Measurements from ENCODE around the gene FKTN. TPM values are rescaled to one million over a fixed set of nuclear protein-coding genes. Genes with fewer than 3 reads are reported as not detected.

Gene FKTN
- total and polyA plus RNA-seq, 2 donors (not counting 1 experiment from before 2014, with no cell fraction given), result 5.3 to 16.2 TPM

- Histone ChIP-seq H3K4me3 (ENCODE audit: control extremely low read depth in 1 of 5, extremely low read depth in 1 of 5, insufficient read depth in 1 of 5, low read depth in 2 of 5, low read length in 4 of 5) (no peak overlapping the region), H3K27me3 (replicated peaks in 1 of 4; ENCODE audit: control extremely low read depth in 1 of 4, control insufficient read depth in 3 of 4, insufficient read depth in 4 of 4, low read length in 3 of 4) (no peaks in the 10 kb centered on the region), H3K36me3 (replicated peaks in 1 of 2; ENCODE audit: control extremely low read depth in 1 of 2, control insufficient read depth in 1 of 2, extremely low read depth in 1 of 2, insufficient read depth in 2 of 2, low read length in 1 of 2) (peaks cover 2 to 4% of the 10 kb centered on the region in 2 experiments), H3K79me2 (ENCODE audit: control insufficient read depth, insufficient read depth, low read length) (no peaks in the 10 kb centered on the region), H3K27ac (ENCODE audit: low read length in 2 of 2) (no peak overlapping the region), H4K20me1 (ENCODE audit: control insufficient read depth, insufficient read depth, low read length, poor library complexity, severe bottlenecking) (no peaks in the 10 kb centered on the region), H2AFZ (ENCODE audit: insufficient read depth, low read depth, low read length, poor library complexity, severe bottlenecking) (no peak overlapping the region), H3K4me2 (replicated peaks; ENCODE audit: low read depth, low read length, poor library complexity, severe bottlenecking) (no peak overlapping the region), H3K9ac (ENCODE audit: low read length) (no peak overlapping the region), H3K4me1 (ENCODE audit: control insufficient read depth in 2 of 2, insufficient read depth in 2 of 2, low read length in 2 of 2) (no peaks in the 10 kb centered on the region), H3K9me3 (ENCODE audit: control extremely low read depth in 1 of 3, control insufficient read depth in 2 of 3, insufficient read depth in 1 of 3, low read length in 2 of 3) (no peaks in the 10 kb centered on the region)
- intact Hi-C loops (cut with micrococcal nuclease), result no loop called here
- ATAC-seq (ENCODE audit: low read depth) (no peak), DNase-seq (no peak)
- Mint-ChIP-seq H3K4me3 (no peak overlapping the region), H3K27ac (no peak overlapping the region), H3K9me3 (ENCODE audit: insufficient read depth) (no peaks in the 10 kb centered on the region), H3K4me1 (no peaks in the 10 kb centered on the region), H3K27me3 (no peaks in the 10 kb centered on the region)
- no CpG with 5 or more reads among the region's 2 CpGs for WGBS (ENCODE audit: insufficient coverage)
- TF ChIP-seq EZH2 (IDR thresholded peaks at IDR 0.05; ENCODE audit: borderline replicate concordance, insufficient read depth, low read depth, low read length, poor library complexity, severe bottlenecking), result no peak
- no peak for TF ChIP-seq CTCF (IDR thresholded peaks at IDR 0.05)
- ChIA-PET CTCF (interaction anchor here (1.2 to 1.3 kb wide), 2 partner anchors 12 to 94 kb away, joined by 3 to 4 read pairs; no protein-coding TSS in a partner anchor), POLR2A (no interaction called here)
Measured at GRCh38 chr9:105621001-105621400, 63.1 kb downstream of the FKTN start.

DNA sequence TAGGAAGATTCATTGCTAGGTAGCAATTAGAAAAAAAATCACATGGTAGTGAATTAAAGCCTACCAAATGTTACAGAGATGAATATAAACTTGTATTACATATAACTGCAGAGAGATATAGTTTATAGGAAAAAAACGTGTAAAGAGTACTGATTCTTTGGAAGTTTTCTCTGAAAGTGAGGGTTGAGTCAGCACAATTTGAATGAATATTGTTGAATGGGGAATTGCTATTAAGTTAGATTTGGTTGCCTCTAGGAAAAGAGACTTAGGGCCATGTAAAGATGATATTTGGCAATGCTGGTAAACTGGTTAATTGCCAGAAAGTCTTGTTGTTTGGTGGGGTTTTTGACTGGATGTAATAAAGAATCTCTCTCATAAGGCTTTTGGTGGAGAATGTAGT, 67.2 kb downstream of the FKTN start:
- ChIA-PET POLR2A (no interaction called here), CTCF (interaction anchor here (0.9 kb wide), 1 partner anchor 256 kb away, joined by 4 read pairs; no protein-coding TSS in a partner anchor)
- 100% methylated on average over 1 of the region's 1 CpG for WGBS (ENCODE audit: insufficient coverage)
- H3K27ac Mint-ChIP-seq, result no peak overlapping the region
- H3K9me3 Mint-ChIP-seq (ENCODE audit: insufficient read depth), result no peaks in the 10 kb centered on the region
- no peaks in the 10 kb centered on the region for H3K27me3 Mint-ChIP-seq
- no peak overlapping the region for H3K27ac ChIP-seq (ENCODE audit: low read length in 2 of 2)
- H3K36me3 ChIP-seq (replicated peaks in 1 of 2; ENCODE audit: control extremely low read depth in 1 of 2, control insufficient read depth in 1 of 2, extremely low read depth in 1 of 2, insufficient read depth in 2 of 2, low read length in 1 of 2), result peaks cover 2 to 7% of the 10 kb centered on the region in 2 experiments
- no peaks in the 10 kb centered on the region for H4K20me1 ChIP-seq (ENCODE audit: control insufficient read depth, insufficient read depth, low read length, poor library complexity, severe bottlenecking)
- no peak overlapping the region for H3K4me2 ChIP-seq (replicated peaks; ENCODE audit: low read depth, low read length, poor library complexity, severe bottlenecking)
- TF ChIP-seq CTCF (IDR thresholded peaks at IDR 0.05), result no peak
- no peak for TF ChIP-seq EZH2 (IDR thresholded peaks at IDR 0.05; ENCODE audit: borderline replicate concordance, insufficient read depth, low read depth, low read length, poor library complexity, severe bottlenecking)
- no peak for ATAC-seq (ENCODE audit: low read depth)
- H2AFZ ChIP-seq (ENCODE audit: insufficient read depth, low read depth, low read length, poor library complexity, severe bottlenecking), result no peak overlapping the region
- DNase-seq, result no peak
- H3K79me2 ChIP-seq (ENCODE audit: control insufficient read depth, insufficient read depth, low read length), result no peaks in the 10 kb centered on the region
- intact Hi-C loops (cut with micrococcal nuclease), result no loop called here
- H3K9ac ChIP-seq (ENCODE audit: low read length), result no peak overlapping the region
- H3K4me3 ChIP-seq (ENCODE audit: control extremely low read depth in 1 of 5, extremely low read depth in 1 of 5, insufficient read depth in 1 of 5, low read depth in 2 of 5, low read length in 4 of 5), result no peak overlapping the region
- peaks cover 0 to 3% (median 0%) of the 10 kb centered on the region in 3 donors for H3K9me3 ChIP-seq (ENCODE audit: control extremely low read depth in 1 of 3, control insufficient read depth in 2 of 3, insufficient read depth in 1 of 3, low read length in 2 of 3)
- no peaks in the 10 kb centered on the region for H3K27me3 ChIP-seq (replicated peaks in 1 of 4; ENCODE audit: control extremely low read depth in 1 of 4, control insufficient read depth in 3 of 4, insufficient read depth in 4 of 4, low read length in 3 of 4)
- no peak overlapping the region for H3K4me3 Mint-ChIP-seq
- no peaks in the 10 kb centered on the region for H3K4me1 ChIP-seq (ENCODE audit: control insufficient read depth in 2 of 2, insufficient read depth in 2 of 2, low read length in 2 of 2)
- H3K4me1 Mint-ChIP-seq, result no peaks in the 10 kb centered on the region
